ENCODE data around the gene ROR1.

DNA sequence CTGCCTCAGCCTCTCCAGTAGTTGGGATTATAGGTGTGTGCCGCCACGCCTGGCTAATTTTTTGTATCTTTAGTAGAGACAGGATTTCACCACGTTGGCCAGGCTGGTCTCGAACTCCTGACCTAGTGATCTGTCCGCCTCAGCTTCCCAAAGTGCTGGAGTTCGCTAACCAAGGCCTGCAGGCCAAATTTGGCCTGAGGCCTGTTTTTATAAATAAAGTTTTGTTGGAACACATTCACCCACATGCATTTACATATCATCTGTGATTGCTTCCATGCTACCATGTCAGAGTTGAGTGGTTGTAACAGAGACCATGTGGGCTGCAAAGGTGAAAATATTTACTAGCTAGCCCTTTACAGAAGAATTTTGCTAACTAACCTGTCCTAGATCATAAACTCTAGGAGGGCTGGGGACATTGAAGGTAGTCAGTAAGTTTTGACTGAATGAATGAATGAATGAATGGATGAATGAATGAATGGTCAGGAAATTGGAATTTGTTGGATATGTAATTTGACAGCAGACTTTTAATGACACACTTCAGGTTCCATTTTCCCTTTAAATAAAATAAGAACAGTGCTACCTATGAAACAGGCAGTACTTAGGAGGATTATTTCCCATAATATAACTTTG lies 38.4 kb downstream of the ROR1 start:
- TF ChIP-seq ELF1 (CRISPR knock-in tag; IDR thresholded peaks at IDR 0.05) (no peak), HMG20A (CRISPR knock-in tag; IDR thresholded peaks at IDR 0.05; ENCODE audit: borderline replicate concordance) (no peak), HCFC1 (IDR thresholded peaks at IDR 0.05; ENCODE audit: low read depth, low read length) (no peak), JUNB (CRISPR knock-in tag; IDR thresholded peaks at IDR 0.05; ENCODE audit: borderline replicate concordance) (no peak), ZNF510 (CRISPR knock-in tag; IDR thresholded peaks at IDR 0.05; ENCODE audit: low read depth) (no peak), NR1H2 (CRISPR knock-in tag; IDR thresholded peaks at IDR 0.05; ENCODE audit: borderline replicate concordance, low read depth) (no peak)
- TF ChIP-seq, protein P1, sequence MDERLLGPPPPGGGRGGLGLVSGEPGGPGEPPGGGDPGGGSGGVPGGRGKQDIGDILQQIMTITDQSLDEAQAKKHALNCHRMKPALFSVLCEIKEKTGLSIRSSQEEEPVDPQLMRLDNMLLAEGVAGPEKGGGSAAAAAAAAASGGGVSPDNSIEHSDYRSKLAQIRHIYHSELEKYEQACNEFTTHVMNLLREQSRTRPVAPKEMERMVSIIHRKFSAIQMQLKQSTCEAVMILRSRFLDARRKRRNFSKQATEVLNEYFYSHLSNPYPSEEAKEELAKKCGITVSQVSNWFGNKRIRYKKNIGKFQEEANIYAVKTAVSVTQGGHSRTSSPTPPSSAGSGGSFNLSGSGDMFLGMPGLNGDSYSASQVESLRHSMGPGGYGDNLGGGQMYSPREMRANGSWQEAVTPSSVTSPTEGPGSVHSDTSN (CRISPR knock-in tag; IDR thresholded peaks at IDR 0.05), result no peak
- TF ChIP-seq, protein P2, sequence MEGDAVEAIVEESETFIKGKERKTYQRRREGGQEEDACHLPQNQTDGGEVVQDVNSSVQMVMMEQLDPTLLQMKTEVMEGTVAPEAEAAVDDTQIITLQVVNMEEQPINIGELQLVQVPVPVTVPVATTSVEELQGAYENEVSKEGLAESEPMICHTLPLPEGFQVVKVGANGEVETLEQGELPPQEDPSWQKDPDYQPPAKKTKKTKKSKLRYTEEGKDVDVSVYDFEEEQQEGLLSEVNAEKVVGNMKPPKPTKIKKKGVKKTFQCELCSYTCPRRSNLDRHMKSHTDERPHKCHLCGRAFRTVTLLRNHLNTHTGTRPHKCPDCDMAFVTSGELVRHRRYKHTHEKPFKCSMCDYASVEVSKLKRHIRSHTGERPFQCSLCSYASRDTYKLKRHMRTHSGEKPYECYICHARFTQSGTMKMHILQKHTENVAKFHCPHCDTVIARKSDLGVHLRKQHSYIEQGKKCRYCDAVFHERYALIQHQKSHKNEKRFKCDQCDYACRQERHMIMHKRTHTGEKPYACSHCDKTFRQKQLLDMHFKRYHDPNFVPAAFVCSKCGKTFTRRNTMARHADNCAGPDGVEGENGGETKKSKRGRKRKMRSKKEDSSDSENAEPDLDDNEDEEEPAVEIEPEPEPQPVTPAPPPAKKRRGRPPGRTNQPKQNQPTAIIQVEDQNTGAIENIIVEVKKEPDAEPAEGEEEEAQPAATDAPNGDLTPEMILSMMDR (CRISPR knock-in tag; IDR thresholded peaks at IDR 0.05), result no peak

Measured in HepG2 (cell line).